NCI-H82 treated with DMSO at 0.1 percent for 48 hours (cell line): ENCODE measurements around the gene COP1.

Experiments used
- DNase-seq: peaks from one replicate; lab custom pipeline; 2025; ENCODE audit not compliant: unreplicated experiment; lab: John Stamatoyannopoulos, UW

The COP1 gene

DNA sequence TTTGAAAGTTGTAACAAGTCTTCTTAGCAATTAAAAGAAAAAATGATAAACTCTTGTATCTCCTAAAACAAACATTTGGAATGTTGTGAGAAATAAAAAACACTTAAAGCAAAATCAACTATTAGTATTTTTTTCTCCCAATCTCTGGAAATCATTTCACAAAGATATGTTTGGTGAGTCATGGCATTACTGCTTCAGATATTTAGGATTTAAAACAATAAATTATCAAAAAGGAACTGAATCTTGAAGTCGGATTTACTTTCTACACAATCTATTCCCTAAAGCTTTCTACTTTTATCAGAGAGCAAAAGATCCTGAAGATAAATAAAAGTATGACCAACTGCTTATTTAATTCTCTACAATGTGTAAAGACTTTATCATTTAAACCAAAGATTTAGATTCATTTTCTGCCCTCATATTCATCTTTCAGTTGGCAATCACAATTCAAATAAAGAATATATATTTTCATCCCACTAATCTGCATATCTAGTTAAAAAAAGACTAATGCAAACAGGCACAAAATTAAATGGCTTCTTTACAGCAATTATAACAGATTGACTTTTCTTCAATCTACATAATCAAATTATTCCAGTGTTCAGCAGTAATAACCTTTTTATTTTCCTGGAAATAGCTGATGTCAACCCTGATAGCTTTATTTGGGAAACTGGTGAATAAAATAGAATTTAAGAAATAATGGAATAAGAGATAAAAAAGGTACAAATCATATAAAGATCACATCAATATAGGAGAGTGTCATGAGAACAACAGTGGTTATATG lies 230.0 kb downstream of the COP1 start:
- DNase-seq: no peak

DNA sequence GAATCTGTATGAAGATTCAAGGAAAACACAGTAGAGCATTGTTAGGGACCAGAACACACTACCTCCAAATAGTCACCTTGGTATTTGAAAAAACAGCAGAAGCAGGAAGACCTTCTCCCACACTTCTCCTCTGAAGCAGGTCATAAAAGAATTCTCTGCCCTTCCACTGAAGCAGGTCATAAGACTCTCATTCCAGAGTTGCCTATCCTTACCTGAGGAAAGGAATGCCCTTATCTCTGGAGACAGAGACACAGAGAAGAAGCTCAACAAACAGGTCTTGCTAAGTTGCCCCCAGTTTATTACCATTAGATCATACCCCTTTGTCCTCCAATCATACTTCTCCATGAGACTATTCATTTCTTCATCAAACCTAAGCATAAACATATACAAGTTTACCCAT lies 237.9 kb downstream of the COP1 start:
- no peak for DNase-seq

DNA sequence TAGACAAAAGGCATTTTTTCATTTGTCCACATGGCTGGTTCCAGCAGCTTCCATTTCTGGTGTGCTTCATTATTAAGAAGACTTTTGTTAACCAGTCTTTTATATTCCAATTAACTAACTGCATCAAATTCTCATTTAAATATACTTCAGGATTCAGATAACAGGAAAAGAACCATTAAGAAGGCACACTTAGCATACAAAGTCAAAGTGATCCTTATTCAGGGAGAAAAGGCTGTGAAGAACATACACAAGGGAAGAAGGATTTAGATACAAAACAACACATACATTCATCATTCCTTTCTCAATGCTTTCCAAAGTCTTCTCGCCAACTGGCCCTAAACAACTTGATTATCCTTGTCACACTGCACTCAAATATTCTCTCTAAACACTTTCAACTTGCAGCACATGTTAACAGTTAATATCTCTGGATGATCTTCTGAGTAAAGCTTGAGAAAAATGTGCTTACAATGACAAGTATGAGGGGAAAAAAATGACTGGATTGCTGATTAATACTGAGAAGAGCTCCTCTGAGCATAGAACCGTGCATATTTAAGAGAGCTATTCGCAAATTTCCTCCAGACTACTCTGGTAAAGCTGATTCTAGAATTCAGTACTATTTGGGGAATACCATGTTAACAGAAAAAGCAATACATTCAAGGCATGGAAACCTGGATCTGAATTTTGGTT lies 238.5 kb downstream of the COP1 start:
- DNase-seq: no peak

DNA sequence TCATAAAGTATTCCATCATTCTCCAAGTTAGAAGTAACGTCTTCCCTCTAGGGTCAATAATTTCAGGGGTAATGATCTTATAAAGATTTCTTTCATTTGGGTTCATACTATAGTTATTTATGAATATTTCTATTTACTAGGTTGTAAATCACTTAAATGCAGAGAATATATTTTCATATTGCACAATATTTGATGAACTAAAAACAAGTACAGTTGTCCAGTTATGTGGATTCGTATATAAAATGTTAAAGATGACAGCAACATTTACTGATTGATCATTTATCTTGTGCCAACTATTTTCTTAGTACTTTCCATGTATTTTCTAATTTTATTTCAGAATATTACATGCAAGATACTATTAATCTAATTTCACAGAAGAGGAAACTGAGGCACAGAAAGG lies 243.3 kb downstream of the COP1 start:
- no peak for DNase-seq

DNA sequence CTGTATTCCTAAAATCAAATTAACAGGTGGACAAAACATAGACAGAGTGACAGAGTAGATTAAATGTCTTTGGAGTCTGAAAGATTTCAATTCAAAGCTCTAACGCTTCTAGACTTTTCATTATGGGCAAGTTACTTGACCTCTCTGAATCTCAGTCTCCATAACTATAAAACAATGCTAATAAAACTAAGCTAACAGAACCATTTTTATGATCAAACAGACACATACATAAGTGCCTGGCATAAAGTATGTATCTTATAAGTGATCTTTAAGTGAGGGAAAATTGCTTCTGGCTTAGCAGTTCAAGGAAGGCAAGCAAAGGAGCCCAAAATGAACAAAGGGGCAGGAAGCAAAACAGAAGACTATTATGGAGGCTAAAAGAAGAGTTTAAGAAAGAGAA lies 246.9 kb downstream of the COP1 start:
- no peak for DNase-seq

DNA sequence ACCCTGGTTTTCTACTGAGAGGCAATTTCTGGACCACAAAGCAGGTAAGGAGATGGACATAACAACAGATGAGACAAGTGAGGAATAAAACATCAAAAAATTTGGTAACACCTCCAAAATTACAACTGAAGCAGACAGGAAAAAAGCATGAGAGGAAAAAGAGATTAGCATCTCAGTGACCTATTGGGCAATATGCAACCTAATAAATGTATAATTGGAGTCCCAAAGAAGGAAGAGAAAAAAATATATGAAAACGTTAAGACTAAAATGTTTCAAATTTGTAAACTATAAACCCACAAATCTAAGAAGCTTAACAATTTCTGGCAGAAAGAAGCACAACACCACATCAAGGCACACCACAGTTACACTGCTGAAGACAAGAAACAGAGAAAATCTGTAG lies 255.5 kb downstream of the COP1 start:
- no peak for DNase-seq

DNA sequence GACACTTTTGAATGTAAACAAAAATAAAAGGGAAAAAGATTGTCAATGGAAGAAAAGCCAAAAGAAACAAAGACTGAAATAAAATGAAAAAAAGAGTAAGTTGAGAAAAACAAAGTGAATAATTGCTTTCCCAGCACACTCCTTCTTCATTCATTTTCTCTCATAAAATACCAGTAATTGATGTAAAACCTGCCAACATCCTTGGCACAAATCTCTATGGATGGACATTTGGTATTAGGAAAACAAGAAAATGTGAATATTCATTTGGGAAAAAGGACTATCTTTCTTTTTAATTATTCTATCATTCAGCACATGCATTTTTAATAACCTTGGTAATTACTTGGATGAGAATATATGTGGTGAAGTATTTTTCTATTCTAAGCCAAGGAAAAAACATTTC lies 259.3 kb downstream of the COP1 start:
- DNase-seq: no peak

DNA sequence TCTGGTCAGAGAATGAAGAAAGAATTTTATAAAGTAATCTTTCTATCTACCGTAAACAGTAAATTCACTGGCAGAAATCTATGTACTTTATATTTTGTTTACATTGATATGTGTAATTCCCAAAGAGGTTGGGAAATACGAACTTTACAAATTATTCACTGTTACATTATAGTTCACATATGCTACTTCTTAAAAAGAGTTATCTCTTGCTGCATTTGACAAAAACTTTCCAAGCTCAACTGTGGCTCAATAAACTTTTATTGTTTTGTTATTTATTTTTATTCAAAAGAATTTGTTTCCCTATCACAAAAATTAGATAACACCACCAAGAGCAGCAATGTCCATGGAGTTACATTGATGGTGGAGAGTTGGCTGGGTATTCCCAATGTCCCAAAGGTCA lies 262.5 kb downstream of the COP1 start:
- no peak for DNase-seq

DNA sequence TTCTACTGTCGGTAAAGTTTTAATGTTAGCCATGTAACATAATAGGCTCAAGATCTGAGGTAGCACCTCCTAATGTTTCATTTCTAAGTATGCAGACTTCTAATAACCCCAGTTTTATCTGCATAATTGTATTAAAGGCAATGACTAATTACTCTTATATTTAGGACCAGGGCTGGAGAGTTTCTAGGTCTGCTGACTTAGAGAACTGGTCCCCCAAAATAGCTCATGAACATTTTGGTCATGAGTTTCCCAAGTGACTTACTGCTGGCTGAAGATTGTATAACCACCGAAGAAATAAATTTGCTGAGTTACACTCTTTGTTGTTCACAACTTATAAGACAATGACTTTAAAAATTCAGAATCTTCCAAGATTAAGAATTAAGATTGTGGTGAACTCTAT lies 265.9 kb downstream of the COP1 start:
- DNase-seq: no peak

DNA sequence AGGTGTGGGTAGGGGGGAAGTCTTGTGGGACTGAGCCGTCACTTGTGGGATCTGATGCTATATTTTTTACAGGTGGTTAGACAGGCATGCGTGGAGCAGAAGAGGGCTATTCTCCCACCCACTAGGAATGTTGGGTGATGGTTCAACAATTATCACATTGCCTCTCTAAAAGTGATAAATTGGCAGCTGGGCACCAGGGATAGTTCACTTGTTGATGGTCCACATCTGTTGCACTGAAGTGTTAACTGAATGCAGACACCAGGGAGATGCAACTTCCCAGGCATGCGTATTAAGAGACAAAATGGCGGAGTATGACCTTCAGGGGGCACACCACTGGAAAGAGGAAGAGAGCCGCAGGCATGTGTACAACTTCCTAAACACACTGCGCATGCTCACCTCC lies 270.4 kb downstream of the COP1 start:
- DNase-seq: no peak

DNA sequence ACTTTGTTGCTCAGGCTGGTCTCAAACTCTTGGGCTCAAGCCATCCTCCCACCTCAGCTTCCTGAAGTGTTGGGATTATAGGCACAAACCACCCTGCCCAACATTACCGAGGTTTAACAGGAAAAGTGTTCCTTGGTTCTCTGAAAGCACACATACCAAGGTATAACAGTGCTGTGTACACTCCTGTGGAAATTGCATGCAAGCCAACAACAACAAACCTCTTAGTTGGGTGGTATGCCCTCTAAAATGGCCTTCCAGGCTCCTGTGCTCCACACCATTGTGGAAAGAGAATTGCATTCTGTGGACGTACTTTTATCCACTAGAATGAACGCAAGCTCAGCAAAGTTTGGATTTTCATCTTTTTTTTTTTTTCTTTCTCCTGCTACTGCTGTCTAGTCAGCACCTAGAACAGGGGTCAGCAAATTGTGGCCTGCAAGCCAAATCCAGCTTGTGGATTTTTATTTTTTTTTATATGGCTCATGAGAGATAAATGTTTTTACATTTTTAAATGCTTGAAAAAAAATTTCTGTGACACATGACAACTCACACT lies 271.4 kb downstream of the COP1 start:
- DNase-seq: no peak

DNA sequence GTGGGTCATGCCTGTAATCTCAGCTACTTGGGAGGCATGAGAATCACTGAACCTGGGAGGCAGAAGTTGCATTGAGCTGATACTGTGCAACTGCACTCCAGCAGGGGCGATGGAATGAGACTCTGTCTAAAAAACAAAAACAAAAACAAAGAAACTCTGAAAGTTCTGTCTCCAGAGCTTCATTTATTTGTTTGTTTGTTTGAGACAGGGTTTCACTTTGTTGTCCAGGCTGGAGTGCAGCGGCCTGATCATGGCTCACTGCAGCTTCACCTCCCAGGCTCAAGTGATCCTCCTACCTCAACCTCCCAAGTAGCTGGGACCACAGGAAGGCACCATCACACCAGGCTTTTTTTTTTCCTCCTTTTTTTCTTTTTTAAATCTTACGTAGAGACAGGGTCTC lies 271.9 kb downstream of the COP1 start:
- no peak for DNase-seq

DNA sequence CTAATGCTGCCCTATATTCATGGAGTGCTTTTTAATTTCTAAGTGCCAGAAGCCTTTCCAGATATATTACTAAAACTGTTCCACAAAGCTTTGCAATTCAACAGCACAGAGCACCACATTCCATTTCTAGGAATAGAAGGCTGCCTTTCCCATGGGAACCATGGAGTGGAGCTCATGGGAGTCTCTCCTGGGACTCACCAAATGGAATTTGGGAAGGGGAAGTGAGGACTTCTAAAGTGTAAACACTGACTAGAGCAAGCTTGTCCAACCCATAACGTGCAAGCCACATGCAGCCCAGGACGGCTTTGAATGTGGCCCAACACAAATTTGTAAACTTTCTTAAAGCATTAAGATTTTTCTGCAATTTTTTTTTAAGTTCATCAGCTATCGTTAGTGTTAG lies 273.3 kb downstream of the COP1 start:
- no peak for DNase-seq

DNA sequence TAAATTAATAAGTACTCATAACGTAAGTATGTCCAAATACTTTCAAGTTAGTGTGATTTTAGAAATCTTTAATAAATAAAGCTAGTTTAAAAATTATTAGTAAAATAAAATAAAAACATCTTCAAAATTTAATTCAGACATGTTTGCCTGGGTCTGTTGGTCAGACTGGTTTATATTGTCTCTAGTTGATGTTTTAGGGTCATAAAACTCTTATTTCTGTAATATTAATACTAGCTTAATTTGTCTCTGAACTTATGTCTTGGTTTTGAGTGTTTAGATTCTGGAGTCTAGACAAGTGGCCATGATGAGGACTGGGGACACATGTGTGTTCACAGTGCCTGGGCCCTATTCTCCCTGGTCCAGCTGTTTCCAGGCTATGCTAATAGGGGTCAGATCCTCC lies 279.1 kb downstream of the COP1 start:
- no peak for DNase-seq

DNA sequence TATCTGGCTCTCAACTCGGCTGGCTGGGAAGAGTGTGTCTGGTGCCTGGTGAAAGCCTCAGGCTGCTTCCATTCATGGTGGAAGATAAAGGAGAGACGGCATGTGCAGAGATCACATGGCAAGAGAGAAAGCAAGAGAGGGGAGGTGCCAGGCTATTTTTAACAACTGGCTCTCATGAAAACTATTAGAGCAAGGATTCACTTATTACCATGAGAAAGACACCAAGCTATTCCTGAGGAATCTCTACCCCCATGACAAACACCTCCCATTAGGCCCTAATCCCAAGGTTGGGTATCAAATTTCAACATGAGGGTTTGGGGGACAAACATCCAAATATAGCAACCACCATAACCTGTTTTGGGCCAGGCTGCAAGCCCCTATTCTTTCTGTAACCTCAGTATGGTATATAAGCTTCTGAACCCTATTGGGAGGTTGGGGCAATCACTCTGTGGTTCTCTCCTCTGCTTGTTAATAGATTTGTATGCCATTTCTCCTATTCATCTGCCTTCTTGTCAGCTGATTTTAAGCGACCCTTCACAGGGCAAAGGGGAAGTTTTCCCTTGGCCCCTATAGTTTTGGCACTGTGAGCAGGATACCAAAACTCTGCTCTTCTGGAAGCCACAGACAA lies 284.7 kb downstream of the COP1 start:
- DNase-seq: no peak

DNA sequence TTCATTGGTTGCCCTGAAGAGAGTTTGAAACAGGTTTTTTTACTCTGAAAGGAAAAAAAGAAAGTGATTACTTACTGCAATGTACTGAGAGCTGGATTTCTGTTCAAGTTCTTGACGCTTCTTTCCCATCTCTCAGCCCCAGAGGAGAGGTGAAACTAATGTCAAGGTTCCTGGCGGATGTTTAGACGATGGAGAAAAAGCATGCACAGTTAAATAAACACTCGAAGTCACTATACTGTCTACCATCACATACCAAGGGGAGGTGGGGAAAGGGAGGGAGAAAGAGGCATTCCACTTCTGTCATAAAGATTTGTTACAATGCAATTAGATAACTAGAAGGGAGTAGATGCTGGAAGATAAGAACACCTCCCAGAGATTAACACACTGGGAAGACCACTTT lies 286.7 kb downstream of the COP1 start:
- no peak for DNase-seq

DNA sequence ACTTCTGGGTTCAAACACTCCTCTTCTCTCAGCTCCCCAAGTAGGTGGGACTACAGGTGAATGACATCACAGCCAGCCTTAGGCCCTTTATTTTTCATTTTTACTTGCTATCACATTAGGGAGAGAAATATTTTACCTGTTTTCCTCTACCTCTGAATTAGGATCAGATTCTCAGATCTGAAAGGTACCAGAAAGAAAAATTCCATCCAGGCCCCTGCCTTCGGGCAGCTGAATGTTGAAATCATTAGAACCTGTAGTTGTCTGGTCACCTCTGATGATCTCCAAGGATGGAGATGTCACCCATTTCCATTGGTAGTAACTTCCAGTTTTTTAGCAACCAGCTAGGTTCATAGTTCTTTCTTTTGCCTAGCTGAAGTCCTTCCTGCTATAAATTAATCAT lies 288.1 kb downstream of the COP1 start:
- no peak for DNase-seq

DNA sequence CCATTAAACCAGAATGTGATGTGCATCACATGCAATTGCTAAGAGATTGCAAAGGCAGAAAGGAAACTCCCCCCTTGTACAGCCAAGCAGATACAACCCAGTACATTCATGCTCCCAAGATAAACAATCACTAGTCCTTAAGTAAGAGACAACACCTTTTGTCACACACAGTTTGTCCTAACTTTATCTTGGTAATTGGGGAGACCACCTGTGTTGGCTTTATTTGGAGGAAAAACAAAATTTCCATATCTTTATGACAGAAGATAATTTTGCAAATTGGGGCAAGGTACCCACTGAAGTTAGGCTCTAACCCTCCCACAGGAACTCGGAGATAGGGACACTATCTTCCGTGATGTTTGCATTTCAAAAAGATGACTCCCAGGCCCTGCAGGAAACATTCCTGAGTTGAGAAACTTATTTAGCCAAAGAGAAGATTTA lies 288.7 kb downstream of the COP1 start:
- no peak for DNase-seq

DNA sequence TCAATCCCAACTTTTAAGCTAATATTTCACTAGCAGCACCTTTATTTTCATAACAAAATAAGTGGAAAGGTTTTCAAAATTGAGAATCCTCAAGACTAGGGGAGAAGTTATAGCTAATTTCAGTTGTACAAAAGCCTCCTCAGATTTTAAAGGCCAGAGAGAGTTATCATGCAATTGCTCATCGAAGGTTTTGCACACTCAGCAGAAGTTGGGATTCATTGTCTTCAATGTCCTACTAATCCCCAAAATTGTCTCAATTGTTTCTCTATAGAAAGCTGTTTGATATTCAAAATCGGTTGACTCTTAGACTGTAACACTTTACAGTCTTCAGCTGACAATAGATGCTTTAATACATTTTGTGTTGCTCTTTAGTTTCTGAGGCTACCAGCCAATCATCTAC lies 293.0 kb downstream of the COP1 start:
- DNase-seq: no peak

DNA sequence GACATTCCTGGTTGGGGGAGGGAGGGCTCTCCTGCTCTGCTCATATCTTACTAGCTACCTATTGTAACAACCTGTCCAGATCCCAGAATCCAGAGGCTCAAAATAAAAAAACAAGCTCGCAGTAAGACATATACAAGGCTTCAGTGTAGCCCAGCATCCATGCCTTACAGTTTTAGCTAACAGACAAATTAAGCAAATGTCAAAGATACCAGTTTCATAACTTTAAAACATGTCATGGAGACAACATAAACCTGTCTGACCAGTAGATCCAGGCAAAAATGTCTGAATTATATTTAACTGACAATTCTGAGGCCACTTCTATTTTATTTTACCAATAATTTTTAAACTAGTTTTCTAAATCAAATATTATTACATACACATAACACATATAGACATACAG lies 295.9 kb downstream of the COP1 start:
- DNase-seq: no peak

DNA sequence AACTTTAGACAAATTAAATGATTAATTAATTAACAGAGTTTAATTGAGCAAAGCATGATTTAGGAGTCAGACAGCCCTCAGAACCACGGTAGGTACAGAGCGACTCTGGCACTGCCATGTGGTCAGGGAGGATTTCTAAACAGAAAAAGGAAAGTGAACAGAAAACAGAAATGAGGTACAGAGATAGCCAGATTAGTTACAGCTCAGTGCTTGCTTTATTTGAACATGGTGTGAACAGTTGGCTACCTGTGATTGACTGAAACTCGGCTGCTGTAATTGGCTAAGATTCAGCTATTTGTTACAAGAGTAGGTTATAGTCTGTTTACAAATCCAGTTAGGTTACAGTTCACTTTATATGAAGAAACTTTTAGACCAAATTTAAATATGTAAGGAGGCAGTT lies 300.7 kb downstream of the COP1 start:
- no peak for DNase-seq

DNA sequence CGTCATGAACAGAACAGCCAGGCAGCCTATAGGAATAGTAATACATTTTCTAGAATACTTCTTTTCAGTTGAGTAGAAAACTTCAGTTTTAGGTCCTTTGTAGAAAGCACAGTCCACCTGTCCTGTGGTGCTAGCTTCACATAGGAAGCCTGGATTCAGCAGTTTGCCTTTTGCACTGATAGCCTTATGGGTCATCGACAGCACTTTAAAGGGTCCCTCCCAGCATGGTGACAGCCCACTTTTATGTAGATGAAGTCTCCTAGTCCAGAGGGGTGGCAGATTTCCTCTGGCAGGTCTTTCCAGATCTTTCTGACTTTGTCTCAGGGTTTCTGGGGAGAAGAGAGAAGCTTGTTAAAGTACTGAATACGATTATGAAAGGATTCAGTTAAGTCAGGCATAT lies 302.3 kb downstream of the COP1 start:
- no peak for DNase-seq
